GM23338 (cell line): ENCODE measurements around the gene SLC8A1. TPM values are rescaled to one million over a fixed set of nuclear protein-coding genes. Genes with fewer than 3 reads are reported as not detected.

Experiments used
- ATAC-seq: fragments of 200-7000 bp; cut with Tn5 transposase; 3 replicates; pipeline ENCODE4 v1.9.1; 2020
- DNase-seq: peaks from one replicate; pipeline ENCODE4 v3.0.0-alpha.2; 2015; ENCODE audit warnings: low spot score
- H2AFZ ChIP-seq: fragments of 200-600 bp; sonication (generic); 2 replicates; pipeline ENCODE4 v1.8.0; 2016; ENCODE audit warnings: antibody characterized with exemption, mild to moderate bottlenecking, moderate library complexity
- H3F3A ChIP-seq: fragments of 200-600 bp; sonication (generic); replicated peaks from 2 replicates; pipeline ENCODE4 v1.8.0; 2017; ENCODE audit warnings: antibody characterized with exemption, mixed run types, low read depth
- H3K27ac ChIP-seq: fragments of 200-600 bp; sonication (generic); 2 replicates; pipeline ENCODE4 v1.6.1; 2016; ENCODE audit warnings: low read depth
- H3K27me3 ChIP-seq: fragments of 200-600 bp; sonication (generic); 2 replicates; pipeline ENCODE4 v1.8.0; 2016; ENCODE audit warnings: mild to moderate bottlenecking, mixed run types, moderate library complexity; ENCODE audit not compliant: insufficient read depth
- H3K36me3 ChIP-seq: fragments of 200-600 bp; sonication (generic); 2 replicates; pipeline ENCODE4 v1.8.0; 2016; ENCODE audit warnings: mild to moderate bottlenecking; ENCODE audit not compliant: insufficient read depth
- H3K4me1 ChIP-seq: fragments of 200-600 bp; sonication (generic); 2 replicates; pipeline ENCODE4 v1.8.0; 2016; ENCODE audit warnings: mild to moderate bottlenecking, moderate library complexity; ENCODE audit not compliant: insufficient read depth
- H3K4me2 ChIP-seq: fragments of 200-600 bp; sonication (generic); 2 replicates; pipeline ENCODE4 v1.7.1; 2017; ENCODE audit warnings: mixed run types
- H3K4me3 ChIP-seq: fragments of 200-600 bp; sonication (generic); 2 replicates; pipeline ENCODE4 v1.6.1; 2016; ENCODE audit warnings: mixed run types
- H3K79me2 ChIP-seq: fragments of 200-600 bp; sonication (generic); replicated peaks from 2 replicates; pipeline ENCODE4 v1.8.0; 2017; ENCODE audit warnings: mild to moderate bottlenecking; ENCODE audit not compliant: insufficient read depth
- H3K9me2 ChIP-seq: fragments of 200-600 bp; sonication (generic); 2 replicates; pipeline ENCODE4 v1.8.0; 2017; ENCODE audit not compliant: insufficient read depth
- H4K20me1 ChIP-seq: fragments of 200-600 bp; sonication (generic); replicated peaks from 2 replicates; pipeline ENCODE4 v1.8.0; 2017; ENCODE audit warnings: mild to moderate bottlenecking; ENCODE audit not compliant: insufficient read depth
- H3K27ac Mint-ChIP-seq: 2 replicates; pipeline ENCODE4 v1.8.0; 2020; ENCODE audit warnings: inconsistent platforms, mild to moderate bottlenecking, moderate library complexity, mixed read lengths
- H3K27me3 Mint-ChIP-seq: 3 replicates; pipeline ENCODE4 v1.8.0; 2022; ENCODE audit warnings: low read depth, mild to moderate bottlenecking, moderate library complexity, mixed read lengths, inconsistent platforms; ENCODE audit not compliant: insufficient read depth, poor library complexity
- H3K36me3 Mint-ChIP-seq: 3 replicates; pipeline ENCODE4 v1.8.0; 2021; ENCODE audit warnings: low read depth, mild to moderate bottlenecking, inconsistent platforms, moderate library complexity, mixed read lengths
- H3K4me1 Mint-ChIP-seq: 3 replicates; pipeline ENCODE4 v1.8.0; 2020; ENCODE audit warnings: mild to moderate bottlenecking, inconsistent platforms, mixed read lengths
- H3K4me3 Mint-ChIP-seq: 3 replicates; pipeline ENCODE4 v1.8.0; 2021; ENCODE audit warnings: moderate library complexity, mild to moderate bottlenecking, inconsistent platforms, mixed read lengths
- H3K9me3 Mint-ChIP-seq: 3 replicates; pipeline ENCODE4 v1.8.0; 2020; ENCODE audit warnings: moderate library complexity, mild to moderate bottlenecking, inconsistent platforms, mixed read lengths
- CREB1 ChIP-seq: fragments of 250-450 bp; sonication (Bioruptor Pico); IDR thresholded peaks from 2 replicates; pipeline ENCODE4 v1.5.0; 2020; ENCODE audit warnings: low read depth, mild to moderate bottlenecking, moderate library complexity
- CTCF ChIP-seq, 2 experiments: fragments of 200-600 bp in 1 of 2; sonication (generic) in 1 of 2; conservative IDR thresholded peaks; 2 replicates each; pipeline versions ENCODE4 v1.5.1 to v1.6.1; 2016 to 2017; ENCODE audit warnings: antibody characterized with exemption in 2 of 2, low read depth in 2 of 2, mild to moderate bottlenecking in 2 of 2, moderate library complexity in 1 of 2
- ETS1 ChIP-seq: IDR thresholded peaks from 2 replicates; pipeline ENCODE4 v1.6.1; 2016; ENCODE audit warnings: antibody characterized with exemption
- EZH2 ChIP-seq: fragments of 200-600 bp; sonication (generic); IDR thresholded peaks from one replicate; pipeline ENCODE4 v1.8.0; 2017; ENCODE audit warnings: antibody characterized with exemption, mild to moderate bottlenecking, low read depth; ENCODE audit not compliant: unreplicated experiment
- JUNB ChIP-seq: IDR thresholded peaks from one replicate; pipeline ENCODE4 v1.6.1; 2016; ENCODE audit warnings: antibody characterized with exemption; ENCODE audit not compliant: unreplicated experiment
- NANOG ChIP-seq: IDR thresholded peaks from 2 replicates; pipeline ENCODE4 v1.6.1; 2016; ENCODE audit warnings: antibody characterized with exemption, borderline replicate concordance
- POLR2AphosphoS5 ChIP-seq: IDR thresholded peaks from 2 replicates; pipeline ENCODE4 v1.6.1; 2016; ENCODE audit warnings: antibody characterized with exemption, low read depth
- REST ChIP-seq: IDR thresholded peaks from one replicate; pipeline ENCODE4 v1.6.1; 2018; ENCODE audit warnings: antibody characterized with exemption; ENCODE audit not compliant: unreplicated experiment
- STAT1 ChIP-seq: IDR thresholded peaks from one replicate; pipeline ENCODE4 v1.6.1; 2016; ENCODE audit warnings: antibody characterized with exemption; ENCODE audit not compliant: unreplicated experiment
- ZNF114 ChIP-seq: fragments of 250-450 bp; sonication (Bioruptor Pico); IDR thresholded peaks from 2 replicates; pipeline ENCODE4 v1.5.0; 2020; ENCODE audit warnings: mild to moderate bottlenecking, moderate library complexity
- ZNF331 ChIP-seq: fragments of 250-450 bp; sonication (Bioruptor Pico); IDR thresholded peaks from 2 replicates; pipeline ENCODE4 v1.5.0; 2020; ENCODE audit warnings: low read depth, mild to moderate bottlenecking, moderate library complexity
- polyA plus RNA-seq: library from polyadenylated mRNA; unstranded; fragments of >200 nt; fragmentation: Nextera tagmentation; extraction: Ambion mirVana; gene quantifications from 2 replicates; pipeline ENCODE4 v1.2.1, GENCODE V29; 2016
- total RNA-seq: library from RNA; depleted of rRNA; stranded (reverse); fragments of >200 nt; shearing (Covaris generic); gene quantifications from 2 replicates; pipeline ENCODE4 v1.2.3, GENCODE V29; 2014

SLC8A1 gene
- total and polyA plus RNA-seq, 2 experiments from 2014 or later = 2.5 to 3.3 TPM

- TF ChIP-seq REST = no peak
- no peak for TF ChIP-seq ETS1
- TF ChIP-seq JUNB = no peak
- TF ChIP-seq ZNF114 (CRISPR knock-in tag) = no peak
- no peak for TF ChIP-seq STAT1
- no peak for TF ChIP-seq ZNF331 (CRISPR knock-in tag)
- TF ChIP-seq NANOG = no peak
These were observed 56.5 kb downstream of the SLC8A1 start (continued) for GRCh38 chr2:40395169-40396073.

GRCh38 chr2:40394597-40394996, 57.3 kb downstream of the SLC8A1 start:
- TF ChIP-seq CREB1 (CRISPR knock-in tag) (no peak), ZNF114 (CRISPR knock-in tag) (no peak), JUNB (no peak)
- Histone ChIP-seq H3K9me2 (no peaks in the 10 kb centered on the region), H3K36me3 (no peaks in the 10 kb centered on the region), H3K27ac (no peak overlapping the region), H3K4me2 (no peak overlapping the region), H3F3A (no peaks in the 10 kb centered on the region), H3K79me2 (no peaks in the 10 kb centered on the region), H3K27me3 (no peaks in the 10 kb centered on the region), H3K4me1 (no peaks in the 10 kb centered on the region; the same call in 1 of the 2 replicates), H4K20me1 (no peaks in the 10 kb centered on the region), H3K4me3 (no peak overlapping the region), H2AFZ (no peak overlapping the region)
- no peaks in the 10 kb centered on the region for H3K27me3 Mint-ChIP-seq
- DNase-seq (no peak), ATAC-seq (no peak)
- H3K4me1 Mint-ChIP-seq = peaks cover 4% of the 10 kb centered on the region; the same call in 2 of the 3 replicates
- H3K27ac Mint-ChIP-seq = no peak overlapping the region
- no peak overlapping the region for H3K4me3 Mint-ChIP-seq
- no peaks in the 10 kb centered on the region for H3K36me3 Mint-ChIP-seq
- H3K9me3 Mint-ChIP-seq = no peaks in the 10 kb centered on the region

GRCh38 chr2:40394031-40394430, 57.9 kb downstream of the SLC8A1 start:
- no peaks in the 10 kb centered on the region for H3F3A ChIP-seq
- Mint-ChIP-seq H3K4me3 (no peak overlapping the region), H3K36me3 (no peaks in the 10 kb centered on the region), H3K4me1 (peaks cover 4% of the 10 kb centered on the region; the same call in 2 of the 3 replicates), H3K27ac (no peak overlapping the region), H3K27me3 (no peaks in the 10 kb centered on the region), H3K9me3 (no peaks in the 10 kb centered on the region)
- no peak overlapping the region for H3K4me2 ChIP-seq
- H3K36me3 ChIP-seq = no peaks in the 10 kb centered on the region
- no peak overlapping the region for H2AFZ ChIP-seq
- DNase-seq (no peak), ATAC-seq (no peak)
- no peaks in the 10 kb centered on the region for H3K27me3 ChIP-seq
- H3K4me1 ChIP-seq = no peaks in the 10 kb centered on the region; the same call in 1 of the 2 replicates
- no peaks in the 10 kb centered on the region for H4K20me1 ChIP-seq
- H3K79me2 ChIP-seq = no peaks in the 10 kb centered on the region
- no peak overlapping the region for H3K27ac ChIP-seq
- H3K4me3 ChIP-seq = no peak overlapping the region
- no peaks in the 10 kb centered on the region for H3K9me2 ChIP-seq
- no peak for TF ChIP-seq EZH2
- TF ChIP-seq ETS1 = no peak
- TF ChIP-seq ZNF114 (CRISPR knock-in tag) = no peak
- TF ChIP-seq POLR2AphosphoS5 = no peak
- no peak for TF ChIP-seq NANOG
- TF ChIP-seq ZNF331 (CRISPR knock-in tag) = no peak
- no peak for TF ChIP-seq CTCF (conservative IDR thresholded peaks at IDR 0.05; ENCODE audit: low read depth in 2 of 2)
- TF ChIP-seq CREB1 (CRISPR knock-in tag) = no peak
